IMR-90 (cell line): ENCODE data around the gene MON2. TPM values are rescaled to one million over a fixed set of nuclear protein-coding genes. Genes with fewer than 3 reads are reported as not detected.

Experiments used
- ATAC-seq: fragments of 200-7000 bp; cut with Tn5 transposase; 2 replicates; pipeline ENCODE4 v1.9.1; 2020; ENCODE audit warnings: low read depth, mild to moderate bottlenecking, moderate library complexity
- BruUV-seq: library from RNA; stranded (reverse); fragments of 400-500 nt; replicated peaks from 2 replicates; lab custom pipeline; 2021; lab: Mats Ljungman, UMichigan
- CTCF ChIA-PET: fragments of 300-600 bp; formaldehyde crosslinking; extraction: SDS; loops from one replicate; lab custom pipeline; 2021; ENCODE audit warnings: antibody characterized with exemption; lab: Yijun Ruan, JAX
- POLR2A ChIA-PET: fragments of 300-600 bp; sonication (Branson Sonifier 250); formaldehyde crosslinking; loops from one replicate; lab custom pipeline; 2022; ENCODE audit warnings: antibody characterized with exemption; ENCODE audit not compliant: unreplicated experiment; lab: Charles Lee
- DNase-seq: peaks from one replicate; pipeline ENCODE4 v3.0.0; 2013
- H2AFZ ChIP-seq: replicated peaks from 2 replicates; pipeline ENCODE3; 2013; ENCODE audit warnings: low read length, mild to moderate bottlenecking; ENCODE audit not compliant: poor library complexity
- H2AK5ac ChIP-seq: 2 replicates; pipeline ENCODE4 v1.6.1; 2013; ENCODE audit warnings: low read depth, low read length, inconsistent platforms
- H2AK9ac ChIP-seq: replicated peaks from 2 replicates; pipeline ENCODE3; 2013; ENCODE audit warnings: mild to moderate bottlenecking, low read depth, low read length, moderate library complexity; ENCODE audit not compliant: poor library complexity
- H2BK120ac ChIP-seq: 2 replicates; pipeline ENCODE4 v1.6.1; 2013; ENCODE audit warnings: low read depth, low read length, inconsistent platforms
- H2BK15ac ChIP-seq: 3 replicates; pipeline ENCODE4 v1.6.1; 2013; ENCODE audit warnings: low read depth, low read length, inconsistent platforms
- H2BK20ac ChIP-seq: 2 replicates; pipeline ENCODE4 v1.6.1; 2013; ENCODE audit warnings: low read depth, mild to moderate bottlenecking, inconsistent platforms, low read length, moderate library complexity
- H2BK5ac ChIP-seq: 2 replicates; pipeline ENCODE4 v1.6.1; 2013; ENCODE audit warnings: mild to moderate bottlenecking, low read depth, low read length, inconsistent platforms; ENCODE audit not compliant: poor library complexity, severe bottlenecking
- H3K14ac ChIP-seq: replicated peaks from 2 replicates; pipeline ENCODE4 v1.6.1; 2013; ENCODE audit warnings: low read depth, low read length, inconsistent platforms
- H3K18ac ChIP-seq: 2 replicates; pipeline ENCODE4 v1.6.1; 2013; ENCODE audit warnings: low read depth, low read length, control low read depth
- H3K23ac ChIP-seq: 2 replicates; pipeline ENCODE4 v1.6.1; 2013; ENCODE audit warnings: low read depth, low read length, inconsistent platforms
- H3K27ac ChIP-seq: 2 replicates; pipeline ENCODE4 v1.5.1; 2013; ENCODE audit warnings: mild to moderate bottlenecking, control low read depth, low read length; ENCODE audit not compliant: insufficient read depth
- H3K27me3 ChIP-seq: 2 replicates; pipeline ENCODE4 v1.6.1; 2013; ENCODE audit warnings: low read length; ENCODE audit not compliant: control insufficient read depth, insufficient read depth
- H3K36me3 ChIP-seq: 2 replicates; pipeline ENCODE4 v1.6.1; 2013; ENCODE audit warnings: low read length, mixed read lengths; ENCODE audit not compliant: control insufficient read depth, insufficient read depth
- H3K4ac ChIP-seq: 2 replicates; pipeline ENCODE4 v1.6.1; 2013; ENCODE audit warnings: low read depth, low read length, inconsistent platforms
- H3K4me1 ChIP-seq: 2 replicates; pipeline ENCODE4 v1.6.1; 2013; ENCODE audit warnings: low read length, mixed read lengths; ENCODE audit not compliant: control insufficient read depth, insufficient read depth
- H3K4me2 ChIP-seq: 2 replicates; pipeline ENCODE4 v1.6.1; 2013; ENCODE audit warnings: low read depth, mild to moderate bottlenecking, control low read depth, low read length, moderate library complexity
- H3K4me3 ChIP-seq: 2 replicates; pipeline ENCODE4 v1.5.1; 2013; ENCODE audit warnings: low read depth, mild to moderate bottlenecking, control low read depth, low read length, moderate library complexity; ENCODE audit not compliant: insufficient read depth
- H3K56ac ChIP-seq: 2 replicates; pipeline ENCODE4 v1.6.1; 2013; ENCODE audit warnings: low read length, inconsistent platforms; ENCODE audit not compliant: insufficient read depth; ENCODE audit errors: extremely low read depth
- H3K79me1 ChIP-seq, 2 experiments: 2 replicates each; pipeline ENCODE4 v1.6.1; 2013; ENCODE audit warnings: low read length in 2 of 2, inconsistent platforms in 1 of 2, low read depth in 1 of 2
- H3K9ac ChIP-seq: 2 replicates; pipeline ENCODE4 v1.6.1; 2013; ENCODE audit warnings: low read depth, low read length, control low read depth
- H3K9me1 ChIP-seq: 2 replicates; pipeline ENCODE4 v1.6.1; 2013; ENCODE audit warnings: low read length, inconsistent platforms; ENCODE audit not compliant: insufficient read depth
- H3K9me3 ChIP-seq: 2 replicates; pipeline ENCODE4 v1.6.1; 2013; ENCODE audit warnings: low read length; ENCODE audit not compliant: control insufficient read depth, insufficient read depth
- H4K20me1 ChIP-seq: 2 replicates; pipeline ENCODE4 v1.6.1; 2013; ENCODE audit warnings: low read length, inconsistent platforms; ENCODE audit not compliant: insufficient read depth
- H4K5ac ChIP-seq: 2 replicates; pipeline ENCODE4 v1.6.1; 2013; ENCODE audit warnings: mild to moderate bottlenecking, low read depth, low read length, control low read depth
- H4K8ac ChIP-seq, 2 experiments: 2 replicates each; pipeline ENCODE4 v1.6.1; 2013; ENCODE audit warnings: low read depth in 2 of 2, low read length in 2 of 2, control low read depth in 1 of 2, inconsistent platforms in 1 of 2
- H4K91ac ChIP-seq: 2 replicates; pipeline ENCODE4 v1.6.1; 2013; ENCODE audit warnings: low read depth, low read length, inconsistent platforms; ENCODE audit not compliant: insufficient read depth
- BHLHE40 ChIP-seq: fragments of 150-350 bp; IDR thresholded peaks from 2 replicates; pipeline ENCODE4 v1.6.1; 2016; ENCODE audit warnings: mild to moderate bottlenecking, low read depth, low read length
- CHD1 ChIP-seq: IDR thresholded peaks from 2 replicates; pipeline ENCODE4 v1.6.1; 2012; ENCODE audit warnings: low read depth, low read length, improper control_type of control experiment
- POLR2A ChIP-seq: IDR thresholded peaks from 2 replicates; pipeline ENCODE4 v1.6.1; 2012; ENCODE audit warnings: mild to moderate bottlenecking, low read depth, low read length
- USF2 ChIP-seq: fragments of 150-350 bp; IDR thresholded peaks from 2 replicates; pipeline ENCODE4 v1.6.1; 2017; ENCODE audit warnings: mild to moderate bottlenecking, antibody characterized with exemption, low read length, low read depth
- WGBS, 2 experiments: methylation state at CpG; one replicate each; pipeline versions ENCODE4 v1.1.5 to v1.1.7; 2013; ENCODE audit warnings: missing lambda C conversion rate in 2 of 2; ENCODE audit not compliant: insufficient read length in 1 of 2; ENCODE audit errors: extremely low coverage in 2 of 2; 5-methylcytosine and 5-hydroxymethylcytosine counted together
- dilution Hi-C: fragments of 300-500 bp; cut with HindIII; formaldehyde crosslinking; loops from one replicate; pipeline ENCODE4 v1.14.3; 2018; ENCODE audit warnings: low sequenced_read_pairs; ENCODE audit not compliant: unreplicated experiment
- in situ Hi-C: fragments of 300-500 bp; cut with MboI; formaldehyde crosslinking; loops from 3 replicates; pipeline ENCODE4 v1.14.3; 2019; ENCODE audit warnings: low sequenced_read_pairs, inconsistent platforms, mixed read lengths
- intact Hi-C: fragments of 100-400 bp; cut with micrococcal nuclease; formaldehyde crosslinking; loops from 2 replicates; pipeline ENCODE4 v1.10.0; 2022
- polyA plus RNA-seq, 3 experiments: library from polyadenylated mRNA; depleted of rRNA; stranded (reverse); fragments of >200 nt; gene quantifications; 2 replicates each; pipeline ENCODE4 v1.2.3, GENCODE V29; 2012; ENCODE audit warnings: low replicate concordance in 1 of 3
- total RNA-seq: library from RNA; depleted of rRNA; stranded (reverse); fragments of >200 nt; gene quantifications from 2 replicates; pipeline ENCODE4 v1.2.3, GENCODE V29; 2012

MON2 gene
- total and polyA plus RNA-seq, 2 of the 4 experiments (the other 2 are of a cell fraction), result 13.2 to 39.3 TPM

GRCh38 chr12:62643486-62643885, 176.9 kb downstream of the MON2 start:
- BruUV-seq, result no TSS peak
- Histone ChIP-seq H3K9me3 (no peaks in the 10 kb centered on the region), H2AK9ac (no peak overlapping the region), H4K5ac (no peak overlapping the region), H3K27me3 (peaks cover 5% of the 10 kb centered on the region; the same call in 1 of the 2 replicates), H3K4me2 (no peak overlapping the region), H2BK15ac (no peak overlapping the region), H2BK5ac (no peak overlapping the region), H3K9ac (no peak overlapping the region), H3K56ac (no peak overlapping the region), H4K20me1 (no peaks in the 10 kb centered on the region), H3K27ac (no peak overlapping the region), H3K23ac (no peak overlapping the region), H3K79me1 (no peaks in the 10 kb centered on the region), H4K8ac (no peak overlapping the region), H2BK20ac (no peak overlapping the region), H3K18ac (no peak overlapping the region), H2BK120ac (no peak overlapping the region), H3K4me3 (no peak overlapping the region), H2AK5ac (no peak overlapping the region), H3K4me1 (peaks cover 4% of the 10 kb centered on the region), H3K36me3 (no peaks in the 10 kb centered on the region), H3K9me1 (0 out of 2 replicates have a peak, but pooled peaks cover 3% of the 10 kb centered on the region), H4K91ac (no peak overlapping the region), H2AFZ (no peak overlapping the region), H3K14ac (no peak overlapping the region), H3K4ac (no peak overlapping the region)
- TF ChIP-seq POLR2A (no peak), USF2 (no peak), BHLHE40 (no peak), CHD1 (no peak)
- intact Hi-C loops, result no loop called here
- WGBS, 2 experiments, result no CpG with 5 or more reads among the region's 2 CpGs
- in situ Hi-C loops, result no loop called here
- ChIA-PET POLR2A (no interaction called here), CTCF (interaction anchor here (0.6 kb wide), 1 partner anchor 16 kb away, joined by 8 read pairs; no protein-coding TSS in a partner anchor)
- peak; percentile 10 for DNase-seq
- dilution Hi-C loops, result no loop called here
- peak; percentile 59 for ATAC-seq
